Measurements from ENCODE around the gene GDPD4.

The GDPD4 gene

DNA sequence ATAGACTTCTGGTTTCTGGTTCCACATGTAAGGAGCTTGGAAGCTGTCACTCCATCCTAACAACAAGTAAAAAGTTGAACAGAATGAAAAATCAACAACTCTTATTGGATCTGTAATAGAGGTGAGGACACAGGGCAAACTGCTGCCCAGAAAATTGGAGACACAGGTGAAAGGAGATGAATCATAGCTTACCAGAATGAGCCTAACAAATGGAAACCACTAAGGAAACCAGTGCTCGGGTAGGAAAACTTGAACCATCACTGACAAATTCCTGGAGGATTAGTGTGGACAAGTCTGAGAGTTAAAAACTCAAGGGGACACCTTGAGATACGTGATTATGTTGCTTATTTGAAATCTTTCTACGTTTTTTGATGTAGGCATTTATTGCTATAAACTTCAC lies 52.1 kb downstream of the GDPD4 start:
- CTCF ChIA-PET = interaction anchor here (0.6 to 0.7 kb wide), 3 partner anchors 50 to 425 kb away, joined by 4 to 6 read pairs (median 4); no protein-coding TSS in a partner anchor
- DNase-seq (ENCODE audit: extremely low spot score) = no peak
- TF ChIP-seq HDGF (IDR thresholded peaks at IDR 0.05; ENCODE audit: borderline replicate concordance) = no peak
- no peak for TF ChIP-seq FOXA1 (IDR thresholded peaks at IDR 0.05)
- TF ChIP-seq FOXM1 (IDR thresholded peaks at IDR 0.05; ENCODE audit: borderline replicate concordance) = no peak
- TF ChIP-seq SUZ12 (IDR thresholded peaks at IDR 0.05) = no peak
- TF ChIP-seq SP1 (IDR thresholded peaks at IDR 0.05) = no peak
- no peak for TF ChIP-seq ZNF384 (IDR thresholded peaks at IDR 0.05)
- no peak for TF ChIP-seq CTBP1 (IDR thresholded peaks at IDR 0.05; ENCODE audit: borderline replicate concordance)
- TF ChIP-seq FOXK2 (IDR thresholded peaks at IDR 0.05) = no peak
- TF ChIP-seq, protein P1, sequence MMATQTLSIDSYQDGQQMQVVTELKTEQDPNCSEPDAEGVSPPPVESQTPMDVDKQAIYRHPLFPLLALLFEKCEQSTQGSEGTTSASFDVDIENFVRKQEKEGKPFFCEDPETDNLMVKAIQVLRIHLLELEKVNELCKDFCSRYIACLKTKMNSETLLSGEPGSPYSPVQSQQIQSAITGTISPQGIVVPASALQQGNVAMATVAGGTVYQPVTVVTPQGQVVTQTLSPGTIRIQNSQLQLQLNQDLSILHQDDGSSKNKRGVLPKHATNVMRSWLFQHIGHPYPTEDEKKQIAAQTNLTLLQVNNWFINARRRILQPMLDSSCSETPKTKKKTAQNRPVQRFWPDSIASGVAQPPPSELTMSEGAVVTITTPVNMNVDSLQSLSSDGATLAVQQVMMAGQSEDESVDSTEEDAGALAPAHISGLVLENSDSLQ (IDR thresholded peaks at IDR 0.05) = no peak
- POLR2A ChIA-PET = no interaction called here

DNA sequence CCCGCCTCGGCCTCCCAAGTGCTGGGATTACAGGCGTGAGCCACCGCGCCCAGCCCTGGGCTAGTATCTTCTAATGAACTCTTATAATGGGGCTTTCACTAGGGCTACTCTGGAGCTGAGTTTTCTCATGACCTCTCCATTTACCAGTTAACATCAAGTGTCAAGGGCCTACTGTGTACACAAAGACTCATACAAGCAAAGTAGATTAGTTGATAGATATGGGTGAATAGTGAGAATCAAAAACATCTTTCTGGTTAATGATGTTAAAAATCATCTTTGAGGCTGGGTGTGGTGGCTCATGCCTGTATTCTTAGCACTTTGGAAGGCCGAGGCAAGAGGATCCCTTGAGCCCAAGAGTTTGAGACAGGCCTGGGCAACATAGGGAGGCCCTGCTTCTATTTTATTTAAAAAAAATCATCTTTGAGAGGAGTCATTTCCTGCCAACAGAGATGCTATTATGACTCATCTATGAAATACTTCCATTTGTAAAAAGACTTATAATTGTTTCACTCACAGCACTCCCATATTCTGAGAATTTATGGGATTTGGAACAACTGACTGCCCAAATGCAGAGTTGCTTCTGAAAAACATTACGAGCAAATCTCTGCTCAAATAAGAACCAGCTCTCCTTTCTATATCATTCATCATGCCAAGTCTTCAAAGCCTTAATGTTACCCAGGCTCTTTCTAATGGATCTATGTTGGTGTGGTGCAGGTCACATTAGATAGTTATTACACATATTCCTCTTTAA lies 57.0 kb downstream of the GDPD4 start:
- ChIA-PET POLR2A (no interaction called here), CTCF (no interaction called here)
- TF ChIP-seq CTBP1 (IDR thresholded peaks at IDR 0.05; ENCODE audit: borderline replicate concordance) (no peak), NFRKB (IDR thresholded peaks at IDR 0.05) (no peak), LEF1 (IDR thresholded peaks at IDR 0.05; ENCODE audit: borderline replicate concordance) (no peak), BHLHE40 (IDR thresholded peaks at IDR 0.05; ENCODE audit: borderline replicate concordance) (no peak), ARNT (IDR thresholded peaks at IDR 0.05) (no peak), SUZ12 (IDR thresholded peaks at IDR 0.05) (no peak), ZNF384 (IDR thresholded peaks at IDR 0.05) (no peak), FOXM1 (IDR thresholded peaks at IDR 0.05; ENCODE audit: borderline replicate concordance) (no peak), FOXA1 (IDR thresholded peaks at IDR 0.05) (no peak), HDGF (IDR thresholded peaks at IDR 0.05; ENCODE audit: borderline replicate concordance) (no peak), ELF4 (IDR thresholded peaks at IDR 0.05) (no peak), FOXK2 (IDR thresholded peaks at IDR 0.05) (no peak), TARDBP (IDR thresholded peaks at IDR 0.05) (no peak), L3MBTL2 (conservative IDR thresholded peaks at IDR 0.05) (no peak), SP1 (IDR thresholded peaks at IDR 0.05) (no peak)
- TF ChIP-seq, protein P1 (IDR thresholded peaks at IDR 0.05) = no peak
- no peak for DNase-seq (ENCODE audit: extremely low spot score)

DNA sequence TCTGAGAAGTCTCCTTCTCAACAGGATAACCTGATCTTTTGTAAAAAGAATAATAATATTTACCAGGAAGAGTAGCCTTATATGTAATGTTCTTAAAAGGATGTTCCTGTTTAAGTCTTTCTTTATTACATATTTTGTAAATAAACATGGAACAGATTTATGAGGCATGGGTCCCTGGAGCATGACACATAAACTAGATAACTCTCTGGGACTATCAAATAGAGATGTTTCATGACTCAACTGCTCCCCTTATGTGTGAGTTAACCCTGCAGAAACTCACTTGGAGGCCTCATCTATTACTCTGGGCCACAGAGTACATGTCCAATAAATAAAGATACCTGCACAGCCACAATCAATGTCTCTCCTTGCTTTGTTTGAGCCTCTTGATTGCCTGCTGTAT lies 64.6 kb downstream of the GDPD4 start:
- TF ChIP-seq NFRKB (IDR thresholded peaks at IDR 0.05) (no peak), ELF4 (IDR thresholded peaks at IDR 0.05) (no peak), ZNF384 (IDR thresholded peaks at IDR 0.05) (no peak), TARDBP (IDR thresholded peaks at IDR 0.05) (no peak), SUZ12 (IDR thresholded peaks at IDR 0.05) (no peak), HDGF (IDR thresholded peaks at IDR 0.05; ENCODE audit: borderline replicate concordance) (no peak), ARNT (IDR thresholded peaks at IDR 0.05) (no peak), FOXA1 (IDR thresholded peaks at IDR 0.05) (no peak), FOXM1 (IDR thresholded peaks at IDR 0.05; ENCODE audit: borderline replicate concordance) (no peak), FOXK2 (IDR thresholded peaks at IDR 0.05) (no peak), LEF1 (IDR thresholded peaks at IDR 0.05; ENCODE audit: borderline replicate concordance) (no peak), L3MBTL2 (conservative IDR thresholded peaks at IDR 0.05) (no peak), CTBP1 (IDR thresholded peaks at IDR 0.05; ENCODE audit: borderline replicate concordance) (no peak), SP1 (IDR thresholded peaks at IDR 0.05) (no peak), BHLHE40 (IDR thresholded peaks at IDR 0.05; ENCODE audit: borderline replicate concordance) (no peak)
- TF ChIP-seq, protein P1 (IDR thresholded peaks at IDR 0.05) = no peak

DNA sequence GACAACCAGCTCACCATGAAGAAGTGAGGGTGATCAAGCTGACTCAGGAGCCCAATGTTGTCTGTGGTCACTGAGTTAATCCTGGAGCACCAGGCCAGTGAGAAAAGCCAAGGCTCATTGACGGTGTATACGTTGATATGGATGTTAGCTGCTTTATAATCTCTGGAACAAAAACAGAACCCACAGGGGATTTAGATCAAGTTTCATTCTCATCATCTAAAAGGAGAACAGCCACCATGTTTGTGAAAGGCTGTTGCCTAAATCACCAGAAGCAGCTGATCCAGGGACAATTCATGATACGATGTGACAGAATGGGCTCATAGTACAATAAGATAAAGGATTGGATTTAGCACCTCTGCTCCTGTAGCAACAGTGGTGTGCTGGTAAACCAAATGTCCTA lies 68.5 kb downstream of the GDPD4 start:
- POLR2A ChIA-PET = no interaction called here
- no peak for DNase-seq (ENCODE audit: extremely low spot score)
- CTCF ChIA-PET = no interaction called here
- no peak for TF ChIP-seq FOXM1 (IDR thresholded peaks at IDR 0.05; ENCODE audit: borderline replicate concordance)
- no peak for TF ChIP-seq NFRKB (IDR thresholded peaks at IDR 0.05)
- no peak for TF ChIP-seq ELF4 (IDR thresholded peaks at IDR 0.05)
- TF ChIP-seq, protein P1 (IDR thresholded peaks at IDR 0.05) = no peak
- no peak for TF ChIP-seq SUZ12 (IDR thresholded peaks at IDR 0.05)
- TF ChIP-seq ZNF384 (IDR thresholded peaks at IDR 0.05) = no peak
- no peak for TF ChIP-seq TARDBP (IDR thresholded peaks at IDR 0.05)
- no peak for TF ChIP-seq SP1 (IDR thresholded peaks at IDR 0.05)
- no peak for TF ChIP-seq LEF1 (IDR thresholded peaks at IDR 0.05; ENCODE audit: borderline replicate concordance)
- no peak for TF ChIP-seq ARNT (IDR thresholded peaks at IDR 0.05)
- TF ChIP-seq HDGF (IDR thresholded peaks at IDR 0.05; ENCODE audit: borderline replicate concordance) = no peak
- no peak for TF ChIP-seq BHLHE40 (IDR thresholded peaks at IDR 0.05; ENCODE audit: borderline replicate concordance)
- TF ChIP-seq FOXK2 (IDR thresholded peaks at IDR 0.05) = no peak
- TF ChIP-seq CTBP1 (IDR thresholded peaks at IDR 0.05; ENCODE audit: borderline replicate concordance) = no peak
- TF ChIP-seq L3MBTL2 (conservative IDR thresholded peaks at IDR 0.05) = no peak
- TF ChIP-seq FOXA1 (IDR thresholded peaks at IDR 0.05) = no peak

More for the DNA sequence above, 64.6 kb downstream of the GDPD4 start:
- CTCF ChIA-PET = no interaction called here
- DNase-seq (ENCODE audit: extremely low spot score) = no peak
- POLR2A ChIA-PET = no interaction called here

DNA sequence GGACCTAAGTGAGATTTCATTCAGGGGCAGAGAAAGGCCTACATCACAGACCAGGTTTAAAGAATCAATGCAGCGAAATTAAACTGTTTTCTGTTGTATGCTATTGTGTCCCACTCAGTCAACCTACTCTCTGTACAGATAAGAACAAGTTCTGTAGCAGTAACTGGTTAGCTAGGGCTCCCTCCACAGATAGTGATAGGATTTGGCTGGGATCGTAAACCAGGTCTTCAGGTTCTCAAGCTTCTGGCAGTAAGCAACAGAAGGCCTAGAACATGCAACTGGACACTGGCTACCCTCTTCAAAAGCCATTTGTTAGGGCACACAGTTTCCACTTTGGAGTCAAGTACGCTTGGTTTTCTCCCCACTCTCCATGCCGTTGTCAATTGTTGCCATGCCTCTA lies 69.2 kb downstream of the GDPD4 start:
- TF ChIP-seq HDGF (IDR thresholded peaks at IDR 0.05; ENCODE audit: borderline replicate concordance) (no peak), FOXM1 (IDR thresholded peaks at IDR 0.05; ENCODE audit: borderline replicate concordance) (no peak), BHLHE40 (IDR thresholded peaks at IDR 0.05; ENCODE audit: borderline replicate concordance) (no peak), ZNF384 (IDR thresholded peaks at IDR 0.05) (no peak), NFRKB (IDR thresholded peaks at IDR 0.05) (no peak), CTBP1 (IDR thresholded peaks at IDR 0.05; ENCODE audit: borderline replicate concordance) (no peak), FOXA1 (IDR thresholded peaks at IDR 0.05) (no peak), TARDBP (IDR thresholded peaks at IDR 0.05) (no peak), ELF4 (IDR thresholded peaks at IDR 0.05) (no peak)
- CTCF ChIA-PET = no interaction called here
- no peak for DNase-seq (ENCODE audit: extremely low spot score)
- POLR2A ChIA-PET = no interaction called here
